GM23338 (cell line): Measurements from ENCODE around the gene TPGS2. TPM values are rescaled to one million over a fixed set of nuclear protein-coding genes. Genes with fewer than 3 reads are reported as not detected.

Experiments used
- ATAC-seq: fragments of 200-7000 bp; cut with Tn5 transposase; 3 replicates; pipeline ENCODE4 v1.9.1; 2020
- DNase-seq: peaks from one replicate; pipeline ENCODE4 v3.0.0-alpha.2; 2015; ENCODE audit warnings: low spot score
- H2AFZ ChIP-seq: fragments of 200-600 bp; sonication (generic); 2 replicates; pipeline ENCODE4 v1.8.0; 2016; ENCODE audit warnings: antibody characterized with exemption, mild to moderate bottlenecking, moderate library complexity
- H3F3A ChIP-seq: fragments of 200-600 bp; sonication (generic); replicated peaks from 2 replicates; pipeline ENCODE4 v1.8.0; 2017; ENCODE audit warnings: antibody characterized with exemption, mixed run types, low read depth
- H3K27ac ChIP-seq: fragments of 200-600 bp; sonication (generic); 2 replicates; pipeline ENCODE4 v1.6.1; 2016; ENCODE audit warnings: low read depth
- H3K27me3 ChIP-seq: fragments of 200-600 bp; sonication (generic); 2 replicates; pipeline ENCODE4 v1.8.0; 2016; ENCODE audit warnings: mild to moderate bottlenecking, mixed run types, moderate library complexity; ENCODE audit not compliant: insufficient read depth
- H3K36me3 ChIP-seq: fragments of 200-600 bp; sonication (generic); 2 replicates; pipeline ENCODE4 v1.8.0; 2016; ENCODE audit warnings: mild to moderate bottlenecking; ENCODE audit not compliant: insufficient read depth
- H3K4me1 ChIP-seq: fragments of 200-600 bp; sonication (generic); 2 replicates; pipeline ENCODE4 v1.8.0; 2016; ENCODE audit warnings: mild to moderate bottlenecking, moderate library complexity; ENCODE audit not compliant: insufficient read depth
- H3K4me2 ChIP-seq: fragments of 200-600 bp; sonication (generic); 2 replicates; pipeline ENCODE4 v1.7.1; 2017; ENCODE audit warnings: mixed run types
- H3K4me3 ChIP-seq: fragments of 200-600 bp; sonication (generic); 2 replicates; pipeline ENCODE4 v1.6.1; 2016; ENCODE audit warnings: mixed run types
- H3K79me2 ChIP-seq: fragments of 200-600 bp; sonication (generic); replicated peaks from 2 replicates; pipeline ENCODE4 v1.8.0; 2017; ENCODE audit warnings: mild to moderate bottlenecking; ENCODE audit not compliant: insufficient read depth
- H3K9me2 ChIP-seq: fragments of 200-600 bp; sonication (generic); 2 replicates; pipeline ENCODE4 v1.8.0; 2017; ENCODE audit not compliant: insufficient read depth
- H4K20me1 ChIP-seq: fragments of 200-600 bp; sonication (generic); replicated peaks from 2 replicates; pipeline ENCODE4 v1.8.0; 2017; ENCODE audit warnings: mild to moderate bottlenecking; ENCODE audit not compliant: insufficient read depth
- H3K27ac Mint-ChIP-seq: 2 replicates; pipeline ENCODE4 v1.8.0; 2020; ENCODE audit warnings: inconsistent platforms, mild to moderate bottlenecking, moderate library complexity, mixed read lengths
- H3K27me3 Mint-ChIP-seq: 3 replicates; pipeline ENCODE4 v1.8.0; 2022; ENCODE audit warnings: low read depth, mild to moderate bottlenecking, moderate library complexity, mixed read lengths, inconsistent platforms; ENCODE audit not compliant: insufficient read depth, poor library complexity
- H3K36me3 Mint-ChIP-seq: 3 replicates; pipeline ENCODE4 v1.8.0; 2021; ENCODE audit warnings: low read depth, mild to moderate bottlenecking, inconsistent platforms, moderate library complexity, mixed read lengths
- H3K4me1 Mint-ChIP-seq: 3 replicates; pipeline ENCODE4 v1.8.0; 2020; ENCODE audit warnings: mild to moderate bottlenecking, inconsistent platforms, mixed read lengths
- H3K4me3 Mint-ChIP-seq: 3 replicates; pipeline ENCODE4 v1.8.0; 2021; ENCODE audit warnings: moderate library complexity, mild to moderate bottlenecking, inconsistent platforms, mixed read lengths
- H3K9me3 Mint-ChIP-seq: 3 replicates; pipeline ENCODE4 v1.8.0; 2020; ENCODE audit warnings: moderate library complexity, mild to moderate bottlenecking, inconsistent platforms, mixed read lengths
- CREB1 ChIP-seq: fragments of 250-450 bp; sonication (Bioruptor Pico); IDR thresholded peaks from 2 replicates; pipeline ENCODE4 v1.5.0; 2020; ENCODE audit warnings: low read depth, mild to moderate bottlenecking, moderate library complexity
- EZH2 ChIP-seq: fragments of 200-600 bp; sonication (generic); IDR thresholded peaks from one replicate; pipeline ENCODE4 v1.8.0; 2017; ENCODE audit warnings: antibody characterized with exemption, mild to moderate bottlenecking, low read depth; ENCODE audit not compliant: unreplicated experiment
- EZH2phosphoT487 ChIP-seq: fragments of 200-600 bp; sonication (generic); IDR thresholded peaks from one replicate; pipeline ENCODE4 v1.8.1; 2018; ENCODE audit warnings: antibody characterized with exemption; ENCODE audit not compliant: unreplicated experiment
- NANOG ChIP-seq: IDR thresholded peaks from 2 replicates; pipeline ENCODE4 v1.6.1; 2016; ENCODE audit warnings: antibody characterized with exemption, borderline replicate concordance
- ZNF331 ChIP-seq: fragments of 250-450 bp; sonication (Bioruptor Pico); IDR thresholded peaks from 2 replicates; pipeline ENCODE4 v1.5.0; 2020; ENCODE audit warnings: low read depth, mild to moderate bottlenecking, moderate library complexity
- polyA plus RNA-seq: library from polyadenylated mRNA; unstranded; fragments of >200 nt; fragmentation: Nextera tagmentation; extraction: Ambion mirVana; gene quantifications from 2 replicates; pipeline ENCODE4 v1.2.1, GENCODE V29; 2016
- total RNA-seq: library from RNA; depleted of rRNA; stranded (reverse); fragments of >200 nt; shearing (Covaris generic); gene quantifications from 2 replicates; pipeline ENCODE4 v1.2.3, GENCODE V29; 2014
- TF ChIP-seq, protein P1 (sequence below): fragments of 250-450 bp; sonication (Bioruptor Pico); IDR thresholded peaks from 2 replicates; pipeline ENCODE4 v1.5.0; 2020; ENCODE audit warnings: mild to moderate bottlenecking, moderate library complexity
- TF ChIP-seq, protein P2 (sequence below): IDR thresholded peaks from 2 replicates; pipeline ENCODE4 v1.6.1; 2016; ENCODE audit warnings: antibody characterized with exemption

TPGS2 gene
- total and polyA plus RNA-seq, 2 experiments from 2014 or later = 136 to 167 TPM

DNA sequence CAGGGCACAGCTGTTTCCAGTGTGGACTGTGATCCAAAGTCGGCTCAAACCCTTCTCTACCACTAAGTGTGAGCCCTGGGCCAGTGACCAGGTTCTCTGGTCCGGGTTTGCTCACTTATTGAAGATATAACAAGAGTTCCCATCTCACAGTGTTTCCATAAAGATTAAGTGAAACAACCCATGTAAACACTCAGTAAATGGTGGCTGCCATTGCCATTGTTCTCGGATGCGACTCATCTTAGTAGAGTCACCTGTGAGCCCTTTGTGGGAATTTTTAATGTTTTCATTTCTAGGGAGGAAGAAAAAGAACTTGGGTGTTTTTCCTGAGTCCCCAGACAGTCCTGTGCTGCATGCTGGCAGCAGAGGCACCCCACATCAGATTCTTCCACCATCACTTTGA, 53.4 kb downstream of the TPGS2 start (continued):
- TF ChIP-seq, protein P1, sequence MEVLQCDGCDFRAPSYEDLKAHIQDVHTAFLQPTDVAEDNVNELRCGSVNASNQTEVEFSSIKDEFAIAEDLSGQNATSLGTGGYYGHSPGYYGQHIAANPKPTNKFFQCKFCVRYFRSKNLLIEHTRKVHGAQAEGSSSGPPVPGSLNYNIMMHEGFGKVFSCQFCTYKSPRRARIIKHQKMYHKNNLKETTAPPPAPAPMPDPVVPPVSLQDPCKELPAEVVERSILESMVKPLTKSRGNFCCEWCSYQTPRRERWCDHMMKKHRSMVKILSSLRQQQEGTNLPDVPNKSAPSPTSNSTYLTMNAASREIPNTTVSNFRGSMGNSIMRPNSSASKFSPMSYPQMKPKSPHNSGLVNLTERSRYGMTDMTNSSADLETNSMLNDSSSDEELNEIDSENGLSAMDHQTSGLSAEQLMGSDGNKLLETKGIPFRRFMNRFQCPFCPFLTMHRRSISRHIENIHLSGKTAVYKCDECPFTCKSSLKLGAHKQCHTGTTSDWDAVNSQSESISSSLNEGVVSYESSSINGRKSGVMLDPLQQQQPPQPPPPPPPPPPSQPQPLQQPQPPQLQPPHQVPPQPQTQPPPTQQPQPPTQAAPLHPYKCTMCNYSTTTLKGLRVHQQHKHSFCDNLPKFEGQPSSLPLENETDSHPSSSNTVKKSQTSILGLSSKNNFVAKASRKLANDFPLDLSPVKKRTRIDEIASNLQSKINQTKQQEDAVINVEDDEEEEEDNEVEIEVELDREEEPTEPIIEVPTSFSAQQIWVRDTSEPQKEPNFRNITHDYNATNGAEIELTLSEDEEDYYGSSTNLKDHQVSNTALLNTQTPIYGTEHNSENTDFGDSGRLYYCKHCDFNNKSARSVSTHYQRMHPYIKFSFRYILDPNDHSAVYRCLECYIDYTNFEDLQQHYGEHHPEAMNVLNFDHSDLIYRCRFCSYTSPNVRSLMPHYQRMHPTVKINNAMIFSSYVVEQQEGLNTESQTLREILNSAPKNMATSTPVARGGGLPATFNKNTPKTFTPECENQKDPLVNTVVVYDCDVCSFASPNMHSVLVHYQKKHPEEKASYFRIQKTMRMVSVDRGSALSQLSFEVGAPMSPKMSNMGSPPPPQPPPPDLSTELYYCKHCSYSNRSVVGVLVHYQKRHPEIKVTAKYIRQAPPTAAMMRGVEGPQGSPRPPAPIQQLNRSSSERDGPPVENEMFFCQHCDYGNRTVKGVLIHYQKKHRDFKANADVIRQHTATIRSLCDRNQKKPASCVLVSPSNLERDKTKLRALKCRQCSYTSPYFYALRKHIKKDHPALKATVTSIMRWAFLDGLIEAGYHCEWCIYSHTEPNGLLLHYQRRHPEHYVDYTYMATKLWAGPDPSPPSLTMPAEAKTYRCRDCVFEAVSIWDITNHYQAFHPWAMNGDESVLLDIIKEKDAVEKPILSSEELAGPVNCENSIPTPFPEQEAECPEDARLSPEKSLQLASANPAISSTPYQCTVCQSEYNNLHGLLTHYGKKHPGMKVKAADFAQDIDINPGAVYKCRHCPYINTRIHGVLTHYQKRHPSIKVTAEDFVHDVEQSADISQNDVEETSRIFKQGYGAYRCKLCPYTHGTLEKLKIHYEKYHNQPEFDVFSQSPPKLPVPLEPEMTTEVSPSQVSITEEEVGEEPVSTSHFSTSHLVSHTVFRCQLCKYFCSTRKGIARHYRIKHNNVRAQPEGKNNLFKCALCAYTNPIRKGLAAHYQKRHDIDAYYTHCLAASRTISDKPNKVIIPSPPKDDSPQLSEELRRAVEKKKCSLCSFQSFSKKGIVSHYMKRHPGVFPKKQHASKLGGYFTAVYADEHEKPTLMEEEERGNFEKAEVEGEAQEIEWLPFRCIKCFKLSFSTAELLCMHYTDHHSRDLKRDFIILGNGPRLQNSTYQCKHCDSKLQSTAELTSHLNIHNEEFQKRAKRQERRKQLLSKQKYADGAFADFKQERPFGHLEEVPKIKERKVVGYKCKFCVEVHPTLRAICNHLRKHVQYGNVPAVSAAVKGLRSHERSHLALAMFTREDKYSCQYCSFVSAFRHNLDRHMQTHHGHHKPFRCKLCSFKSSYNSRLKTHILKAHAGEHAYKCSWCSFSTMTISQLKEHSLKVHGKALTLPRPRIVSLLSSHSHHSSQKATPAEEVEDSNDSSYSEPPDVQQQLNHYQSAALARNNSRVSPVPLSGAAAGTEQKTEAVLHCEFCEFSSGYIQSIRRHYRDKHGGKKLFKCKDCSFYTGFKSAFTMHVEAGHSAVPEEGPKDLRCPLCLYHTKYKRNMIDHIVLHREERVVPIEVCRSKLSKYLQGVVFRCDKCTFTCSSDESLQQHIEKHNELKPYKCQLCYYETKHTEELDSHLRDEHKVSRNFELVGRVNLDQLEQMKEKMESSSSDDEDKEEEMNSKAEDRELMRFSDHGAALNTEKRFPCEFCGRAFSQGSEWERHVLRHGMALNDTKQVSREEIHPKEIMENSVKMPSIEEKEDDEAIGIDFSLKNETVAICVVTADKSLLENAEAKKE (CRISPR knock-in tag) = no peak
- TF ChIP-seq ZNF331 (CRISPR knock-in tag) (no peak), NANOG (no peak), EZH2phosphoT487 (no peak), CREB1 (CRISPR knock-in tag) (no peak), EZH2 (no peak)
- TF ChIP-seq, protein P2, sequence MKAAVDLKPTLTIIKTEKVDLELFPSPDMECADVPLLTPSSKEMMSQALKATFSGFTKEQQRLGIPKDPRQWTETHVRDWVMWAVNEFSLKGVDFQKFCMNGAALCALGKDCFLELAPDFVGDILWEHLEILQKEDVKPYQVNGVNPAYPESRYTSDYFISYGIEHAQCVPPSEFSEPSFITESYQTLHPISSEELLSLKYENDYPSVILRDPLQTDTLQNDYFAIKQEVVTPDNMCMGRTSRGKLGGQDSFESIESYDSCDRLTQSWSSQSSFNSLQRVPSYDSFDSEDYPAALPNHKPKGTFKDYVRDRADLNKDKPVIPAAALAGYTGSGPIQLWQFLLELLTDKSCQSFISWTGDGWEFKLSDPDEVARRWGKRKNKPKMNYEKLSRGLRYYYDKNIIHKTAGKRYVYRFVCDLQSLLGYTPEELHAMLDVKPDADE = no peak

DNA sequence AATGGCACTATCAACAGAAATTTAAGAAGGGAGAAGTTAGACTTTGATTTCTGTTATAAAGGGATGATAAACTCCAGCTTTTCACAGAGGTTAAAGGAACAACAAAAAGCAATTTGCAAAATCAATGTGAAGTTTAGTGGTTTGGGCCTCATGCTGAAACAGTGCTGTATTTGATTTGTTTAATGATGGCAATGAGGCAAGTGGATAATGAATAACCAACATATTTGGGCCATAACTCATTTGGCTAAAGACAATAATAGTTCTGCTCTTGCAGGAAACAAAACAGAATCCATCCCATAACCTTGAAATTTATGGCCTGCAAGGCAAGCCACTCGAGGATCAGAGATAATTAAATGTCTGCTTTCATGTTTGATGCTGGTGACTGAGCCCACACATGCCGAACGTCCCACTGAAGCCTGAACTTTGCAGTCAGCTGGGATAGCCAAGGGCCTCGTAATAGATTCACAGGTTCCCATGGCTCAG, 56.5 kb downstream of the TPGS2 start:
- H3K27ac ChIP-seq = no peak overlapping the region
- no peaks in the 10 kb centered on the region for H4K20me1 ChIP-seq
- no peaks in the 10 kb centered on the region for H3K79me2 ChIP-seq
- no peak for TF ChIP-seq ZNF331 (CRISPR knock-in tag)
- no peak for TF ChIP-seq NANOG
- no peak for TF ChIP-seq CREB1 (CRISPR knock-in tag)
- TF ChIP-seq, protein P1 (CRISPR knock-in tag) = no peak
- Mint-ChIP-seq H3K4me3 (no peak overlapping the region), H3K27ac (no peak overlapping the region), H3K9me3 (no peaks in the 10 kb centered on the region), H3K27me3 (peaks cover 5% of the 10 kb centered on the region), H3K36me3 (no peaks in the 10 kb centered on the region), H3K4me1 (peaks cover 11% of the 10 kb centered on the region)
- H3K36me3 ChIP-seq = no peaks in the 10 kb centered on the region
- no peaks in the 10 kb centered on the region for H3K27me3 ChIP-seq
- 0 out of 2 replicates have a peak, but pooled peaks cover 6% of the 10 kb centered on the region for H3K4me1 ChIP-seq
- ATAC-seq (no peak), DNase-seq (no peak)
- no peaks in the 10 kb centered on the region for H3F3A ChIP-seq
- no peak overlapping the region for H3K4me2 ChIP-seq
- no peaks in the 10 kb centered on the region for H3K9me2 ChIP-seq
- H2AFZ ChIP-seq = no peak overlapping the region
- H3K4me3 ChIP-seq = no peak overlapping the region
